ENCODE data around the gene METTL27.

DNA sequence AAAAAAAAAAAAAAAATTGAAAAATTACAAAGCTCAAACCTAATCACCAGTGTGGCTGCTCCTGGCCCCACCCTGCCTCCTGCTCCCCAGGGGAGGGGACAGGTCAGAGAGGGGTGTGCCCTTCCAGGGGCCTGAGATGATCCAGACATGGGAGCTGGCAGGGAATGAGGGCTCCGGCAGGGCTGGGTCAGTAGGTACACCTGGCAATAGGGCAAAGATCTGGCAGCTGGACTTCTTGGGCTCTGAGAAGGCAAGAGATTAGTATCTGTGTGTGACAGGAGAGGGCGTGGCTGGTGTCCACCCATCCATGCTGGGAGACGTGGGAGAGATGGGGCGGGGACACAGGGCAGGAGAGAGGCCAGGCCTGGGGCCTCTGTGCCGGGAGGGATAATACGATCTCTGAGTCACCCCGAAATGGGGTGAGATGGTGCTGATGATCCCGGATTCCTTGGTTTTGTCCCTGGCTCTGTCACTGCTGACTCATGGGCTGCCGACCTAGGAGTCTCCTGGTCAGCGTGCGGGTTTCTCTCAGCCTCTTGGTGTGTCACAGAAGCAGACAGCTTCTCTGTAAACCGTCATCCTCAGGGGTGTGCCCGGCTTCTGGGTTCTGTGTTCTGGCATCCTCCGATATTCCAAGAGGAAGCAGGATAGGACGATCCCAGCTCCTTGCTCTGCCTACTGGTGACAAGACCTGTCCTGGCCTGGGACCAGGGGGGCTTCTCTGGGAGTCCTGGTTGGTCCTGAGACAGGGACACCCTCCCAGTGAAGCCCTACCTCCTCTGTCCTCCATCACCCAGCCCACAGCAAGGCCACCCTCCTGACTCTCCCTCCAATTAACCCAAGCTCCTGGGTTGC, 19.8 kb downstream of the METTL27 start:
- TF ChIP-seq EZH2phosphoT487 (IDR thresholded peaks at IDR 0.05; ENCODE audit: borderline replicate concordance) (no peak), CTCF (conservative IDR thresholded peaks at IDR 0.05; ENCODE audit: low read length) (no peak)

Measured in Loucy (cell line).